ENCODE measurements around the gene ARHGAP24. TPM values are rescaled to one million over a fixed set of nuclear protein-coding genes. Genes with fewer than 3 reads are reported as not detected.

Gene ARHGAP24
- total and polyA plus RNA-seq, 2 experiments from 2014 or later: 19.5 to 29.6 TPM

GRCh38 chr4:85755285-85755684 is 280.3 kb downstream of the ARHGAP24 start:
- TF ChIP-seq CTCF (IDR thresholded peaks at IDR 0.05; ENCODE audit: poor library complexity) (no peak), EZH2 (IDR thresholded peaks at IDR 0.05; ENCODE audit: borderline replicate concordance) (no peak), EZH2phosphoT487 (IDR thresholded peaks at IDR 0.05; ENCODE audit: low read depth, severe bottlenecking, unreplicated experiment) (no peak)
- H4K20me1 ChIP-seq (ENCODE audit: insufficient read depth, poor library complexity, severe bottlenecking): no peaks in the 10 kb centered on the region
- H2AFZ ChIP-seq: no peak overlapping the region
- no peak overlapping the region for H3K4me3 ChIP-seq
- H3K36me3 ChIP-seq (replicated peaks; ENCODE audit: insufficient read depth, low read depth): no peaks in the 10 kb centered on the region
- DNase-seq (ENCODE audit: low spot score): no peak
- no peaks in the 10 kb centered on the region for H3K9me3 ChIP-seq (ENCODE audit: low read depth)
- no peaks in the 10 kb centered on the region for H3K4me1 ChIP-seq (ENCODE audit: insufficient read depth)
- no peak overlapping the region for H3K4me2 ChIP-seq
- no peak overlapping the region for H3K27ac ChIP-seq
- no peaks in the 10 kb centered on the region for H3K27me3 ChIP-seq
- H3K9me2 ChIP-seq (replicated peaks; ENCODE audit: insufficient read depth): no peaks in the 10 kb centered on the region
- no peaks in the 10 kb centered on the region for H3K79me2 ChIP-seq
- 70% methylated on average over 2 of the region's 4 CpGs for WGBS (ENCODE audit: low lambda C conversion rate, missing lambda C conversion rate)

GRCh38 chr4:85756938-85757337 is 282.0 kb downstream of the ARHGAP24 start:
- Histone ChIP-seq H3K36me3 (replicated peaks; ENCODE audit: insufficient read depth, low read depth) (no peaks in the 10 kb centered on the region), H2AFZ (no peak overlapping the region), H3K4me3 (no peak overlapping the region), H3K27ac (no peak overlapping the region), H3K4me1 (ENCODE audit: insufficient read depth) (peaks cover 11% of the 10 kb centered on the region), H3K4me2 (no peak overlapping the region), H3K9me3 (ENCODE audit: low read depth) (no peaks in the 10 kb centered on the region), H3K79me2 (no peaks in the 10 kb centered on the region), H3K9me2 (replicated peaks; ENCODE audit: insufficient read depth) (no peaks in the 10 kb centered on the region), H3K27me3 (no peaks in the 10 kb centered on the region), H4K20me1 (ENCODE audit: insufficient read depth, poor library complexity, severe bottlenecking) (no peaks in the 10 kb centered on the region)
- peak; percentile 40 for DNase-seq (ENCODE audit: low spot score)
- 65% methylated on average over 3 of the region's 3 CpGs for WGBS (ENCODE audit: low lambda C conversion rate, missing lambda C conversion rate)
- TF ChIP-seq CTCF (IDR thresholded peaks at IDR 0.05; ENCODE audit: poor library complexity) (peak; percentile 37), EZH2phosphoT487 (IDR thresholded peaks at IDR 0.05; ENCODE audit: low read depth, severe bottlenecking, unreplicated experiment) (no peak), EZH2 (IDR thresholded peaks at IDR 0.05; ENCODE audit: borderline replicate concordance) (no peak)

GRCh38 chr4:85759388-85759787 is 284.4 kb downstream of the ARHGAP24 start:
- no peak overlapping the region for H2AFZ ChIP-seq
- peaks cover 11% of the 10 kb centered on the region for H3K4me1 ChIP-seq (ENCODE audit: insufficient read depth)
- WGBS (ENCODE audit: low lambda C conversion rate, missing lambda C conversion rate): 100% methylated on average over 3 of the region's 3 CpGs
- H3K79me2 ChIP-seq: no peaks in the 10 kb centered on the region
- no peaks in the 10 kb centered on the region for H3K27me3 ChIP-seq
- H3K36me3 ChIP-seq (replicated peaks; ENCODE audit: insufficient read depth, low read depth): no peaks in the 10 kb centered on the region
- no peak for DNase-seq (ENCODE audit: low spot score)
- no peaks in the 10 kb centered on the region for H3K9me2 ChIP-seq (replicated peaks; ENCODE audit: insufficient read depth)
- H3K27ac ChIP-seq: no peak overlapping the region
- H3K9me3 ChIP-seq (ENCODE audit: low read depth): no peaks in the 10 kb centered on the region
- H4K20me1 ChIP-seq (ENCODE audit: insufficient read depth, poor library complexity, severe bottlenecking): no peaks in the 10 kb centered on the region
- H3K4me3 ChIP-seq: no peak overlapping the region
- no peak overlapping the region for H3K4me2 ChIP-seq
- TF ChIP-seq EZH2phosphoT487 (IDR thresholded peaks at IDR 0.05; ENCODE audit: low read depth, severe bottlenecking, unreplicated experiment) (no peak), CTCF (IDR thresholded peaks at IDR 0.05; ENCODE audit: poor library complexity) (no peak), EZH2 (IDR thresholded peaks at IDR 0.05; ENCODE audit: borderline replicate concordance) (no peak)

- H3K9me3 ChIP-seq (ENCODE audit: low read depth): no peaks in the 10 kb centered on the region
- H2AFZ ChIP-seq: no peak overlapping the region
- no peaks in the 10 kb centered on the region for H3K27me3 ChIP-seq
- H3K79me2 ChIP-seq: no peaks in the 10 kb centered on the region
- no peak overlapping the region for H3K4me3 ChIP-seq
- 63% methylated on average over 4 of the region's 4 CpGs for WGBS (ENCODE audit: low lambda C conversion rate, missing lambda C conversion rate)
- H3K9me2 ChIP-seq (replicated peaks; ENCODE audit: insufficient read depth): no peaks in the 10 kb centered on the region
- no peak for TF ChIP-seq EZH2 (IDR thresholded peaks at IDR 0.05; ENCODE audit: borderline replicate concordance)
- TF ChIP-seq CTCF (IDR thresholded peaks at IDR 0.05; ENCODE audit: poor library complexity): no peak
- no peak for TF ChIP-seq EZH2phosphoT487 (IDR thresholded peaks at IDR 0.05; ENCODE audit: low read depth, severe bottlenecking, unreplicated experiment)
- H3K27ac ChIP-seq: peak overlapping the region; percentile 67
- no peak overlapping the region for H3K4me2 ChIP-seq
- H3K4me1 ChIP-seq (ENCODE audit: insufficient read depth): peaks cover 11% of the 10 kb centered on the region
- no peaks in the 10 kb centered on the region for H3K36me3 ChIP-seq (replicated peaks; ENCODE audit: insufficient read depth, low read depth)
- DNase-seq (ENCODE audit: low spot score): no peak
- H4K20me1 ChIP-seq (ENCODE audit: insufficient read depth, poor library complexity, severe bottlenecking): no peaks in the 10 kb centered on the region
Measured at GRCh38 chr4:85760511-85760910, 285.6 kb downstream of the ARHGAP24 start.
